PC-9 (cell line): Measurements from ENCODE around the gene CEP89. TPM values are rescaled to one million over a fixed set of nuclear protein-coding genes. Genes with fewer than 3 reads are reported as not detected.
"Not testable (repeated sequence)": the region's sequence is repeated elsewhere in the genome, so short reads cannot be mapped to it uniquely, and the experiment has no call there.

Experiments
- BruUV-seq: library from RNA; stranded (reverse); fragments of 400-500 nt; replicated peaks from 2 replicates; lab custom pipeline; 2021; lab: Mats Ljungman, UMichigan
- CTCF ChIA-PET: fragments of 300-600 bp; sonication (Branson Sonifier 250); formaldehyde crosslinking; loops from one replicate; lab custom pipeline; 2022; ENCODE audit warnings: antibody characterized with exemption; lab: Charles Lee
- POLR2A ChIA-PET: fragments of 300-600 bp; sonication (Branson Sonifier 250); formaldehyde crosslinking; loops from one replicate; lab custom pipeline; 2022; ENCODE audit warnings: antibody characterized with exemption; ENCODE audit not compliant: unreplicated experiment; lab: Charles Lee
- DNase-seq, 2 experiments: peaks; one replicate each; pipeline versions ENCODE4 v3.0.0 to v3.0.0-alpha.2; 2015 to 2022; ENCODE audit warnings: mixed read lengths in 1 of 2
- H2AFZ ChIP-seq: fragments of 200-600 bp; sonication (generic); 2 replicates; pipeline ENCODE4 v1.8.1; 2017; ENCODE audit warnings: antibody characterized with exemption
- H3F3A ChIP-seq: fragments of 200-600 bp; sonication (generic); 2 replicates; pipeline ENCODE4 v1.8.1; 2017; ENCODE audit warnings: antibody characterized with exemption, mild to moderate bottlenecking, low read depth; ENCODE audit not compliant: insufficient read depth
- H3K27ac ChIP-seq: fragments of 200-600 bp; sonication (generic); 2 replicates; pipeline ENCODE4 v1.6.1; 2016; ENCODE audit warnings: mixed run types
- H3K27me3 ChIP-seq: fragments of 200-600 bp; sonication (generic); 2 replicates; pipeline ENCODE4 v1.6.1; 2016; ENCODE audit warnings: low read depth, mixed run types; ENCODE audit not compliant: insufficient read depth
- H3K36me3 ChIP-seq: fragments of 200-600 bp; sonication (generic); 2 replicates; pipeline ENCODE4 v1.6.1; 2016; ENCODE audit warnings: low read depth, mixed run types
- H3K4me1 ChIP-seq: fragments of 200-600 bp; sonication (generic); replicated peaks from 2 replicates; pipeline ENCODE4 v1.6.1; 2016; ENCODE audit warnings: mixed run types; ENCODE audit not compliant: insufficient read depth
- H3K4me2 ChIP-seq: fragments of 200-600 bp; sonication (generic); 2 replicates; pipeline ENCODE4 v1.6.1; 2017; ENCODE audit warnings: mixed run types
- H3K4me3 ChIP-seq: fragments of 200-600 bp; sonication (generic); 2 replicates; pipeline ENCODE4 v1.6.1; 2016; ENCODE audit warnings: mixed run types
- H3K79me2 ChIP-seq: fragments of 200-600 bp; sonication (generic); 2 replicates; pipeline ENCODE4 v1.6.1; 2017; ENCODE audit warnings: low read depth, mixed run types
- H3K9me2 ChIP-seq: fragments of 200-600 bp; sonication (generic); 2 replicates; pipeline ENCODE4 v1.8.1; 2017; ENCODE audit warnings: mild to moderate bottlenecking; ENCODE audit not compliant: insufficient read depth
- H3K9me3 ChIP-seq: fragments of 200-600 bp; sonication (generic); 2 replicates; pipeline ENCODE4 v1.8.1; 2016; ENCODE audit warnings: low read depth; ENCODE audit not compliant: insufficient read depth
- H4K20me1 ChIP-seq: fragments of 200-600 bp; sonication (generic); 2 replicates; pipeline ENCODE4 v1.8.1; 2017; ENCODE audit not compliant: insufficient read depth
- CTCF ChIP-seq: fragments of 200-600 bp; sonication (generic); conservative IDR thresholded peaks from 2 replicates; pipeline ENCODE4 v1.6.1; 2017; ENCODE audit warnings: mixed run types, antibody characterized with exemption, mild to moderate bottlenecking, moderate library complexity
- EZH2 ChIP-seq: fragments of 200-600 bp; sonication (generic); IDR thresholded peaks from 2 replicates; pipeline ENCODE4 v1.8.0; 2017; ENCODE audit warnings: antibody characterized with exemption, low read depth
- intact Hi-C: fragments of 100-400 bp; cut with micrococcal nuclease; formaldehyde crosslinking; loops from one replicate; pipeline ENCODE4 v1.10.0; 2022; ENCODE audit not compliant: unreplicated experiment
- total RNA-seq: library from RNA; stranded (reverse); gene quantifications from 2 replicates; pipeline ENCODE4 v1.2.3, GENCODE V29; 2021

CEP89 gene
- total RNA-seq, 1 experiment from 2014 or later, result 33.6 TPM

GRCh38 chr19:32988724-32989123, 17.0 kb upstream of the CEP89 start:
- no peak overlapping the region for H3K4me2 ChIP-seq

DNA sequence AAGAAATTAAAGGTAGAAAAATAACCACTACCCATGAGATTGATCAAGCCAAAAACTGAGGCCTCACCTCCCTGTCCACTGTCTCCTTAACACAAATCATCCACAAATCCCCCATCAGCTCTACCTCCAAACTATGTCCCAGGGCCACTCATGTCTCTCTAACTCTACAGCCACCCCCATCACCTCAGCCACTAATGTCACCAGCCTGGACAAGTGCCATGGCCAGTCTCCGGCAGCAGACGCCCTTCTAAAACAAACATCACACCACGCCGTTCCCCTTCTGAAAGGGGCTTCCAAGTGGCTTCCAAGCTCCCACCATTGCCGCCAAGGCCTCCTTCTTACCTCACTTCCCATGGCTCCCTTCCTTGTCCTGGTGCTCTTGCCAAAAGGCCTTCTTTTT, 16.5 kb upstream of the CEP89 start:
- H3K27me3 ChIP-seq, CTCF ChIA-PET, H2AFZ ChIP-seq, intact Hi-C loops, H4K20me1 ChIP-seq, H3F3A ChIP-seq, H3K9me2 ChIP-seq, DNase-seq, H3K4me1 ChIP-seq, BruUV-seq, H3K9me3 ChIP-seq, H3K4me3 ChIP-seq, H3K27ac ChIP-seq, H3K79me2 ChIP-seq, POLR2A ChIA-PET, H3K4me2 ChIP-seq: not testable (repeated sequence)
- peaks cover 17% of the 10 kb centered on the region for H3K36me3 ChIP-seq

More at GRCh38 chr19:32988724-32989123, 17.0 kb upstream of the CEP89 start:
- intact Hi-C loops, result no loop called here
- H3K79me2 ChIP-seq, result no peaks in the 10 kb centered on the region
- TF ChIP-seq CTCF (no peak), EZH2 (no peak)
- H3K36me3 ChIP-seq, result peaks cover 18% of the 10 kb centered on the region
- BruUV-seq, result no TSS peak
- CTCF ChIA-PET, result no interaction called here
- H3K27ac ChIP-seq, result no peak overlapping the region
- H3K4me1 ChIP-seq, result no peaks in the 10 kb centered on the region
- no peaks in the 10 kb centered on the region for H3K9me3 ChIP-seq
- no peaks in the 10 kb centered on the region for H3K27me3 ChIP-seq
- no peaks in the 10 kb centered on the region for H4K20me1 ChIP-seq
- no peak overlapping the region for H2AFZ ChIP-seq
- H3F3A ChIP-seq, result peaks cover 3% of the 10 kb centered on the region; the same call in 1 of the 2 replicates
- DNase-seq, result no peak
- H3K9me2 ChIP-seq, result no peaks in the 10 kb centered on the region
- POLR2A ChIA-PET, result no interaction called here
- H3K4me3 ChIP-seq, result no peak overlapping the region

DNA sequence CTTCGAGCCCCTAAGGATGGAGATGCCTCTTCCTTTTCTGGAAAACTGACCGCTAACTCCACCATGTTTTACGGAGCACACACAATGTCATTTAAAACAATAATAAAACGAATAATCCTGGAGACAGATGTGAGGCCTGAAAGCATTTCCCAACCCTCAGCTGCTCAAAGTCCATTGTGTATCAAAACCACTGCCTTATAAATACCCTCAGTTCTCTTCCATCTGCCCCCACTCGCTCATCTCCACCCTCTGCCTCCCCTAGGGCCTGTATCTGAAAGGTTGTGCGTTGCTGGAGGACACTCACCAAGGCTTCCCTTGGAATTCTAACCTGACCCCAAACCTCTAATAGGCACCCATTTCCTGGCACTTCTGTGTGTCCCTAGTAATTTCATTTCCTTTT, 10.7 kb upstream of the CEP89 start:
- CTCF ChIA-PET, POLR2A ChIA-PET, H3K79me2 ChIP-seq, H3K9me2 ChIP-seq, H3K4me2 ChIP-seq, DNase-seq, H4K20me1 ChIP-seq, intact Hi-C loops, H3K27ac ChIP-seq, BruUV-seq, H3K4me3 ChIP-seq, H3K36me3 ChIP-seq, H3K27me3 ChIP-seq, H2AFZ ChIP-seq, H3K4me1 ChIP-seq, H3K9me3 ChIP-seq: not testable (repeated sequence)
- peaks cover 20% of the 10 kb centered on the region; the same call in 1 of the 2 replicates for H3F3A ChIP-seq

DNA sequence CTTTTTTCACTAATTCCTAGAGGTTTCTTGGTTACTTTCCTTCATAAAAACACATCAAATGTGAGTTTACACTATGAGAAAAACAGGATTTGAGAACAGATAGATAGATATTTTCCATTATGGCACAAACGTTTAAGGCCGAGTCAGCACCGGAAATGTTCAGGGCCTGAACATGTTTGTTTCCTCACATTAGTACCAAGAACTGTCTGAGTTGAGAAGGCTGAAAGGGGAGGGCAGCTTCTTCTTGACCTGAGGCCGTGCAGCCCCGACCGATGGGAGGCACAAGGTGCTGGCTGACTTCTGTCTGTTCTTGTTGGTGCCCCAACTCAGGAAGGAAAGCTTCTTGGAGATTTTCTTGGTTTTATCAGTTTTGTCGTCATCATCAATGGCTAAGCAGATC, 8.0 kb upstream of the CEP89 start:
- intact Hi-C loops, H3K4me3 ChIP-seq, H3K27ac ChIP-seq, H2AFZ ChIP-seq, POLR2A ChIA-PET, H3K4me1 ChIP-seq, DNase-seq, CTCF ChIA-PET, H3K27me3 ChIP-seq, BruUV-seq, H3K9me3 ChIP-seq, H4K20me1 ChIP-seq, H3K79me2 ChIP-seq, H3K4me2 ChIP-seq, H3K9me2 ChIP-seq, H3K36me3 ChIP-seq: not testable (repeated sequence)
- H3F3A ChIP-seq, result peaks cover 37% of the 10 kb centered on the region

GRCh38 chr19:32977813-32978212, 6.1 kb upstream of the CEP89 start:
- H3K27ac ChIP-seq, H3K4me2 ChIP-seq, CTCF ChIA-PET, DNase-seq, intact Hi-C loops, H3K4me1 ChIP-seq, H3K9me2 ChIP-seq, H3K79me2 ChIP-seq, H3K4me3 ChIP-seq, BruUV-seq, H3K36me3 ChIP-seq, H3K9me3 ChIP-seq, H2AFZ ChIP-seq, H4K20me1 ChIP-seq, H3K27me3 ChIP-seq: not testable (repeated sequence)
- POLR2A ChIA-PET, result interaction anchor here (0.7 kb wide), 1 partner anchor 280 kb away, joined by 4 read pairs; no protein-coding TSS in a partner anchor
- peaks cover 52% of the 10 kb centered on the region for H3F3A ChIP-seq
